NCI-H446 treated with DMSO at 0.1 percent for 48 hours (cell line): Measurements from ENCODE around the gene SLC39A5.
"Not testable (repeated sequence)": the region's sequence is repeated elsewhere in the genome, so short reads cannot be mapped to it uniquely, and the experiment has no call there.

Source experiments
- DNase-seq: peaks from one replicate; lab custom pipeline; 2025; lab: John Stamatoyannopoulos, UW

The SLC39A5 gene

DNA sequence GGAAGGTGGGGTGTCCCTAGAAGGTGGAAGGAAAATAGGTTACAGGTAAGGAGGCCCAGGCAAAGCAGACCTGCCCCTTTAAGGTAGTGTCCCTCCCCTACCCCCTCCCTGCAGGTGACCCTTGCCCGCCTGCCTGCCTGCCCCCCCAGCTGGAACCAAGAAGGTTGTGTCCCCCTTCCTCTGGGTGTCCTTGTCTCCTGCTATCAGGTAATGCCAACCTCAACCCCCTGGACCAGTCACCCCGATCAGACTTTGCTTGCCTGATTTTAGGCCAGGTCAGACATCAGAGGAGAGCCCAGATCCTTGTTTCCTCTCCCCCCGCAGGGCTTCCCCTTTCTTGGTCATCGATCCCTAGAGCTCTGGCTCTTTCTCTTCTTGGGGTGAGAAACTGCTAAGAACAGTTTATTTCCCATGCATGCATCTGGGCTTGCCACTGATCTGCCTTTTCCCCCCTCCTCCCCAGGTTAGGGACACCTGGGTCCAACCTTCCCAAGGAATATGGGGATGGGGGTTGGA, at the start of gene SLC39A5:
SLC39A5 (plus strand) TSS at position 136 of the 516 bp plus-strand sequence. CDS start 1,224 bp downstream, outside the sequence.
- no peak for DNase-seq

DNA sequence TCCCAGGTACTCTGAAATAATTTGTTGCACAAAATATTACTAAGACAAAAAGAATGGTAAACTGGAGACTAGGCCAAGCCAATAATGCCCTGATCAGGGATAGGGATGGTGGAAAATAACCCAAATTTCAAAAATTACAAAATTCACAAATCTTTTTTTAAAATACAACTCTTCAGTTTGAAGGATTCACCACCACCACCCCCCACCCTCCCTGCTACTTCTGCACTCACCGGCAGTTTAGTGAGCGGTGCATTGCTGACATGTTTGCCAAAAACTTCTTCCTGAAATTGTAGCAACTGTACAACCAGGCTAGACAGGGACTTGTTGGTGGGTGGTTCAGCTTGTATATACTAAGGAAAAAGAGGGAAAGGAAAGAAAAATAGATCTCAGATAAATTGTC, 42.9 kb upstream of the SLC39A5 start:
- DNase-seq = no peak

- DNase-seq = no peak
These were observed 41.6 kb upstream of the SLC39A5 start for GRCh38 chr12:56188131-56188777.

DNA sequence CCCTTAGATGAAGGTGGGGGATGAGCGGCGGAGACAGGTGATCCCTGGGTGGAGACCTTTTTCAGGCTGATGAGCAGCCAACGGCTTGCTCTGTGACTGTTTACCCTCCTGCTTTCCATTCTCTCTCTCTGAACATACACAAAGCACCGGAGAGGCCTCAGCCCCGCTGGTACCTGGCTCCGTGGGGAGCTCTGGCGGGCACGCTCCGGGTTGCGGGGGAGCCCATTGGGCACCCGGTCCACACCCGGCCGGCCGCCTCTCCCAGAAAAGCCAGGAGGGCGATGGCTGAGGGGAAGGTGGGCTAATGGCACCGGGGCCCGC, 41.1 kb upstream of the SLC39A5 start:
- no peak for DNase-seq

GRCh38 chr12:56189099-56189917, 40.5 kb upstream of the SLC39A5 start, which contains the start of gene SMARCC2:
Gene SMARCC2 (minus strand): TSS chr12:56189483. CDS start chr12:56189461, 22 bp downstream.
- DNase-seq = peak; percentile 75

- peak; percentile 64 for DNase-seq
These were observed 39.7 kb upstream of the SLC39A5 start for GRCh38 chr12:56189918-56190694.

DNA sequence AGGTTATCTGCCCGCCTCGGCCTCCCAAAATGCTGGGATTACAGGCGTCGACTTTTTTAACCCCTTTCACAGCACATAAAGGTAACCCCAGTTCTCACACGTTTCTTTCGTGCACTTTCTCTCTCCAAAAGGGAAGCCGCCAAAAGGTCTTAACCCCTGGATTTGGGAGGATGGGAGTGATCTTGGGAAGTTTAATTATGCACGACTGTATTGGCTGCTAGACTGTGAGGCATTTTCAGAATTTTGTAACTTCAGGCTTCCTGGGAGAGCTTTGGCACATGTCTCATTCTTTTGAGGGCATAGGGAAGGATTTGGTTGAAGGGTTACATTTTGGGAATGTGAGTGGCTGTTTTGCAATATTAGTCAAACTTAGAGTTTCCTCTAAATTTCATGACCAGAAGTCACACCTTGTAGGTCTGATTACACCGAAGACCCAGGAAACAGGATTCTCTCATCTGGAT, 39.1 kb upstream of the SLC39A5 start:
- DNase-seq = no peak

- DNase-seq = no peak
These were observed 37.3 kb upstream of the SLC39A5 start for GRCh38 chr12:56192582-56192981.

DNA sequence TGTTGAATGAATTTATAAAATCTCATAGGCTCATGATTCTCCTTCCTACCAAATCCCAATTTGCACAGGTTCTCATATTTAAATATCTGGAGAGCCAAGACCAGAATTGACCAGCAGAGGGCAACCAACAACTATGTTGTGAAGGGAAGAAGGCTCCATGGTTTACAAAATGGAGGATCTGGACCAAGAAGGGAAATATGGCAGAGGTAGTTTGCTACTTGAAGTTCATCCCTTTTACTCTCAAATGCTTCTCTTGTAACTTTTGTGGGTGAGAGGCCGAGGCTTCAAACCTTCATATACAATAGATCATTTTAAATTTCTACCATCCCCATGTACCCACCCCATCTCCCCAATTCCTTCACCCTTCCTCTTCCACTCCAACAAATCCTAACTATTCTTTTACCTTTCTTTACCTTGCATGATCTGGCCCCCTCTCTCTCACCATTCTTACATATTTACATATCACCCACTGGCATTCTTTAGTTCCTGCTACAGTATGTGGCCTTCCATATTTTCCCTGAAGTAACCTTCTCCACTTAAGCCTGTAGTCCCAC, 36.7 kb upstream of the SLC39A5 start:
- peak; percentile 64 for DNase-seq

DNA sequence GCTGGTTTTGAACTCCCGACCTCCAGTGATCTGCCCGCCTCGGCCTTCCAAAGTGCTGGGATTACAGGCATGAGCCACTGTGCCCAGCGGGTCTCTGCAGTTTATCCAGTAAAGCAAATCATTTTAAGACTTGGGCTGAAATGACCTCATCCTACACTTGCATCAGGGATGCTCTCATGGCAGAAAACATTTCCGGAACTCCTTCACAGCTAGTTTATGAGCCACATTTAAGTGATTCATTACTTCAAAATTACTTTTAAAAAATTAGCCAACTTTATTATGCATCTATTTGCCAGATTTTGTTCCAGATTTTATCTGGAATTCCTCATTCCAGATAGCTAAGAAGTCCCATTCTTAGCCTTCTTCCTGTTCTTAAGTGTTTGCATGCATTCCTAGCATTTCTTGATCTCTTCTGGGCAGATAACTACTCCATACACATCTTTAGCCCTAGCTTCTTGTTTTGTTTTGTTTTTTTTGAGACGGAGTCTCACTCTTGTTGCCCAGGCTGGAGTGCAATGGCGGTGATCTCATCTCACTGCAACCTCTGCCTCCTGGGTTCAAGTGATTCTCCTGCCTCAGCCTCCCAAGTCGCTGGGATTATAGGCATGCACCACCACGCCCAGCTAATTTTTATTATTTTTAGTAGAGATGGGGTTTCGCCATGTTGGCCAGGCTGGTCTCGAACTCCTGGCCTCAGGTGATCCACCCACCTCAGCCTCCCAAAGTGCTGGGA, 32.9 kb upstream of the SLC39A5 start:
- not testable (repeated sequence) for DNase-seq

GRCh38 chr12:56197921-56198635, 31.8 kb upstream of the SLC39A5 start:
- no peak for DNase-seq

DNA sequence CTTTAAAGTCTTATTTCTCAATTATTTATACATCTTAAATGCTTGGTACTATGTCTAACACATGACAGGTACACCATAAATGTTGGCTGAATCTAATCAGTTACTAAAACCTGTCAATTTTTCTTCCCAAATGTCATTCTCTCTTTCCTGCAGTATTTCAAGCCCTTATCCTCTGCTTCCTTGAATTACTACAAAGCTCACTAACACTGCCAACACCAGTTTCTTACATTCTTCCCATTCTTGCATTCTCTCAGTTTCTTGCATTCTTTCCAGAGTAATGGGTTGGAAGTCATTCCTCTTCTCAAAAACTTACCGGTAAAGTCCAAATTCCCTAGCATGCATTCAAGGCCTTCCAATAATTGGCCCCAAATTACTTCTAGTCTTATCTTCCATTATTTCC, 31.0 kb upstream of the SLC39A5 start:
- DNase-seq = no peak

DNA sequence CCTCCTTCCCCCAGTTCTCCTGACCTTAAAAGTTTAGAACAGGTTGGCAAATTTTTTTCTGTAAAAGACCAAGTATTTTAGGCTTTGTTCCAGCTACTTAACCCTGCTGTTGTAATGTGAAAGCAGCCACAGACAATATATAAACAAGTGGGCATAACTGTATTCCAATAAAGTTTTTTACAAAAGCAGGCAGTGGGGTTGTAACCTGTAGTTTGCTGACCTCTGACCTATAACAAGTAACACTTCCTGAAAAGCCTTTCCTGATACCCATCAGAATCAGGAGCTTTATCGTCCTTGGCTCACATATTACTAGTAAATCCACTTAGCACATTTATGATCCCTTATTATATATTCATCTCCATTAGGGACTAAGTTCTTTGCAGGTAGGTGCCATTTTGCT, 27.5 kb upstream of the SLC39A5 start:
- DNase-seq = no peak

GRCh38 chr12:56202838-56203237, 27.0 kb upstream of the SLC39A5 start:
- no peak for DNase-seq

GRCh38 chr12:56204275-56204674, 25.6 kb upstream of the SLC39A5 start:
- no peak for DNase-seq

DNA sequence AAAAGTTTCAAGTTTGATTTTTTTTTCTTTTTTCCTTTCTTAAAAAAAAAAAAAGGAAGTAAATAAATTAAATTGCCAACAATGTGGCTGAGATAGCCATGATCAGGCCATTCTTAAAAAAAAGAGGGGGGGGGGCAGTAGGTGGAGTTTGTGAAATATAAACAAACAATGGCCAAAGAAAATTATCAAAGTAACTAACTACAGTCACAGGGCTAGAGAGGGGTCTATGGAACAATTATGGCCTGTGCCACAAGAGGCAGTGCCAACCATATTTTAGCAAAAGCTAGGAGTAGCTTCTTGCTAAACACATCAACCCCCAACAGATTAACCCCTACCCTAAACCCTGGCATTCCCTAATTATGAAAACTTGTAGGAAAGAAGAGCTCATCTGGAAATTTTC, 24.4 kb upstream of the SLC39A5 start:
- no peak for DNase-seq

- no peak for DNase-seq
These were observed 23.2 kb upstream of the SLC39A5 start for GRCh38 chr12:56206452-56207166.

GRCh38 chr12:56208006-56208405, 21.8 kb upstream of the SLC39A5 start:
- DNase-seq = no peak

DNA sequence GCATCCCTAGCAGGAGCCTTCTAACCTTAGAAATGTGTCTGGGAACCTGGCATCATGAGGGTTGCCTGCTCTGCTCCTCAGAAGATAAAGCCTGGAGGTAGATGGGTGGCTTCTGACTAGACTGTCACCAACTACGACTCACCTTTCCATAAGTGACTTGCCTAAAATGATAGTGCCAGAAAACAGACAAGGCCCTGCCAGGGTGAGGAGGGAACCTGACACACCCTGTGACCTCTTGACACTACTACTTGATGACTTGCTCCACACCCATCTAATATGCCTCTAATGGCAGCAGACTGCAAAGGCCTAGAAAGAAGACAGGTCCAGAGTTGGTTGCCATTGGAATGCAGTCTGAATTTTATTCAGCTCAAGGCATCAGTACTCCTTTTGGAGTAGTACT, 17.5 kb upstream of the SLC39A5 start:
- DNase-seq = no peak

DNA sequence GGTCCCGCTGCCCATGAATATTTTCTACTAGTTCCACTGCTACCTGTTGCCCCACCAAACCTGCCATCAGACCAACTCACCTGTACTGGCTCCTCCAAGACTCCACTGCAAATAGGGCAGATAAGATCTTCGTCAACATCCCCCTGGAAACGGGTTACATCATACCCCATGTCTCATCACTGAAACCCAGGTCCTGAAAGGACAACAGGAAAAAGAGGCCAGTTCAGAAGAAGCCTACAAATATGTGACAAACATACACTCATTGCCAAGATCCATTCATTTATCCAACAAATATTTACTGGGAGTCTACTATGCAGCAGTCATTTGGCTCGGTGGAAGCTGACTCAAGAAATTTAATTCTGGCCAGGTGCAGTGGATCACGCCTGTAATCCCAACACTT, 16.0 kb upstream of the SLC39A5 start:
- no peak for DNase-seq
